Measurements from ENCODE around the gene GAB2. TPM values are rescaled to one million over a fixed set of nuclear protein-coding genes. Genes with fewer than 3 reads are reported as not detected.

Gene GAB2
- total RNA-seq, 1 experiment from 2014 or later = 3.3 TPM

- H3K23me2 ChIP-seq (ENCODE audit: insufficient read length, low read depth, low read length, poor library complexity, severe bottlenecking) = no peaks in the 10 kb centered on the region
- H3T11ph ChIP-seq (ENCODE audit: low read length) = no peak overlapping the region
- peak overlapping the region in 2 of 3 experiments; percentile 11 to 29; a peak in 4 of 7 replicates for H3K27ac Mint-ChIP-seq
- no peak overlapping the region for H2BK12ac ChIP-seq (ENCODE audit: insufficient read length, low read depth, low read length)
- H3K4me3 Mint-ChIP-seq = no peak overlapping the region
- H2BK20ac ChIP-seq (ENCODE audit: low read depth, low read length, poor library complexity, severe bottlenecking) = no peak overlapping the region
- H3K27me3 Mint-ChIP-seq (ENCODE audit: low read depth) = no peaks in the 10 kb centered on the region
- no CpG with 5 or more reads among the region's 7 CpGs for WGBS (ENCODE audit: extremely low coverage, insufficient read length, low lambda C conversion rate)
- no peak overlapping the region for H4K8ac ChIP-seq (replicated peaks; ENCODE audit: insufficient read length, low read depth, low read length)
- H3K4ac ChIP-seq (ENCODE audit: low read depth, low read length) = no peak overlapping the region
- H2BK120ac ChIP-seq (ENCODE audit: low read depth, low read length, poor library complexity, severe bottlenecking) = no peak overlapping the region
- H2AK5ac ChIP-seq (ENCODE audit: insufficient read length, low read length) = no peak overlapping the region
- no peak for DNase-seq
- H3K18ac ChIP-seq (ENCODE audit: insufficient read length, low read depth, low read length) = no peak overlapping the region
- H4K20me1 ChIP-seq (ENCODE audit: control insufficient read depth, insufficient read depth, insufficient read length) = peaks cover 2% of the 10 kb centered on the region
- H3K4me1 Mint-ChIP-seq = peaks cover 3 to 4% of the 10 kb centered on the region in 2 experiments; a peak in 2 of 4 replicates
- H3K23ac ChIP-seq (ENCODE audit: insufficient read length, low read depth, low read length) = no peak overlapping the region
- no peaks in the 10 kb centered on the region for H3K9me3 Mint-ChIP-seq
- H3K27ac ChIP-seq (ENCODE audit: insufficient read length, low read depth, low read length) = no peak overlapping the region
- no peak overlapping the region for H2AFZ ChIP-seq (ENCODE audit: low read length)
- no peak for TF ChIP-seq CTCF (conservative IDR thresholded peaks at IDR 0.05)
- H3K56ac ChIP-seq (ENCODE audit: insufficient read length, low read depth, low read length) = no peak overlapping the region
- no peak overlapping the region for H2BK15ac ChIP-seq (ENCODE audit: low read depth, low read length)
- H3K36me3 Mint-ChIP-seq (ENCODE audit: insufficient read depth in 1 of 3, low read depth in 3 of 3) = peaks cover 0 to 4% (median 0%) of the 10 kb centered on the region in 3 experiments; a peak in 1 of 7 replicates
- no peaks in the 10 kb centered on the region for H3K79me1 ChIP-seq (ENCODE audit: insufficient read depth, low read depth, low read length, poor library complexity, severe bottlenecking)
- no peak overlapping the region for H3K14ac ChIP-seq (ENCODE audit: insufficient read depth, low read length)
- no peaks in the 10 kb centered on the region for H3K79me2 ChIP-seq (ENCODE audit: insufficient read depth, low read length)
- H3K27me3 ChIP-seq (ENCODE audit: insufficient read depth, low read length) = no peaks in the 10 kb centered on the region
- no peak overlapping the region for H4K91ac ChIP-seq (ENCODE audit: insufficient read length, low read depth, low read length)
- no peaks in the 10 kb centered on the region for H3K4me1 ChIP-seq (ENCODE audit: insufficient read depth, low read length)
- no peaks in the 10 kb centered on the region for H3K9me3 ChIP-seq (ENCODE audit: control insufficient read depth, low read depth, low read length)
- H2BK5ac ChIP-seq (ENCODE audit: insufficient read length, low read length) = no peak overlapping the region
- H4K5ac ChIP-seq (ENCODE audit: insufficient read length, low read depth, low read length) = no peak overlapping the region
- H3K4me2 ChIP-seq (ENCODE audit: insufficient read depth, insufficient read length, low read length) = no peak overlapping the region
- H3K9ac ChIP-seq (ENCODE audit: extremely low read depth, insufficient read length, low read length) = no peak overlapping the region
Observed at GRCh38 chr11:78179459-78180071, 238.1 kb downstream of the GAB2 start.

Measured in H9 (cell line).